Transverse colon (tissue), 4 donors: ENCODE measurements around the gene VPS13C.

Experiments
- CTCF ChIP-seq, 5 experiments: fragments of 200-600 bp in 3 of 5; fragments of 450-650 bp in 2 of 5; sonication (generic) in 3 of 5; IDR thresholded peaks; 1 replicate in 2 of 5; 2 replicates in 3 of 5; pipeline ENCODE4 v1.5.1; 2016 to 2017; ENCODE audit warnings: antibody characterized with exemption in 5 of 5, inconsistent platforms in 3 of 5, mild to moderate bottlenecking in 2 of 5, moderate library complexity in 1 of 5
- EP300 ChIP-seq: sonication (generic); formaldehyde crosslinking; IDR thresholded peaks from one replicate; pipeline ENCODE4 v1.6.1; 2017; ENCODE audit warnings: antibody characterized with exemption, low read depth
- POLR2A ChIP-seq: fragments of 450-650 bp; IDR thresholded peaks from one replicate; pipeline ENCODE4 v1.6.1; 2016; ENCODE audit warnings: antibody characterized with exemption, mild to moderate bottlenecking, moderate library complexity
- POLR2AphosphoS5 ChIP-seq, 3 donors: sonication (generic); formaldehyde crosslinking; IDR thresholded peaks; one replicate each; pipeline ENCODE4 v1.6.1; 2016; ENCODE audit warnings: antibody characterized with exemption in 3 of 3

DNA sequence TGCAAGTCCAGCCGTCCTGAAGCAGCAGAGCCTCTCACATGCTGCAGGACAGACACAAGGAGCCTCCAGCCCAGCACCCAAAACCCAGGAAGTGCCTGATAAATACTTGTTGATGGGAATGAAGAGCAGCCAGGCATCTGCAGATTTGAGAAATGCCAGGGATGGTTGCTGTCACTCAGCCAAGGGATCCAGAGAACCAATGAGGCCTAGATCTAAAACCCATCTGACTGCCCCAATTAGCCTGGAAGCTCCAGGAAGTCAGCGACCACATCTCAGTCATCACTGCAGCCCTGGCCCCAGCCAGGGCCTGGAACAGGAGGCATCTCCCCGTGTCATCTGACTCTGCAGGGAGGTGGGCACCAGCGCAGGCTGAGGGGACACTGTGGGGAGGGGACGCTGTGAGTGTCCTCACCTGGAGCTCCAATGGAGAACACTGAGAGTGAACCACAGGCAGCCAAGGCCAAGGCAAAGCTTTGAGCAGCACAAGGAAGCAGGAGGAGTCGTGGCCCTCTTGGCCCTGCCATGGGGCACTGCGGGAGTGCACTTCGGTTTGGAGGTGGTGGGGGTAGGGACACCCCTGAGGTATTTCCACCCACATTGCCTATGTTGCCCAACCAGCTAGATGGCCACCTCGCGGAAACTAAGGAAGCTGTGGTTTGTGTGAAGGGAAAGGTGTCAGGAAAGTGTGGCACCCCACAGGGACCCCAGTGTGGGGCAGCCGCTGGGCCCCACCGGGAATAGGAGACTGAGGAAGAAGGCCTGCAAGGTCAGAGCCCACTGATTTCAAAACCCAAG is 229.5 kb downstream of the VPS13C start:
- no peak for TF ChIP-seq POLR2AphosphoS5 (IDR thresholded peaks at IDR 0.05)
- TF ChIP-seq CTCF (IDR thresholded peaks at IDR 0.05) = no peak
- no peak for TF ChIP-seq POLR2A
- no peak for TF ChIP-seq EP300
